Measurements from ENCODE around the gene CLDND2. TPM values are rescaled to one million over a fixed set of nuclear protein-coding genes. Genes with fewer than 3 reads are reported as not detected.

The CLDND2 gene
- polyA plus RNA-seq, 4 donors, result 0.25 to 4.1 (median 2.0) TPM; not detected in 1

- Histone ChIP-seq H3K36me3 (ENCODE audit: control insufficient read depth in 3 of 3, insufficient read depth in 2 of 3, low read depth in 1 of 3, low read length in 3 of 3) (peaks cover 0 to under 1% (median 0%) of the 10 kb centered on the region in 3 donors), H3K27me3 (ENCODE audit: control insufficient read depth in 3 of 3, insufficient read depth in 3 of 3, low read length in 3 of 3) (peaks cover 0 to 3% (median 0%) of the 10 kb centered on the region in 3 donors), H3K4me3 (ENCODE audit: low read depth in 1 of 3, low read length in 3 of 3) (no peak overlapping the region), H3K9me3 (ENCODE audit: control insufficient read depth in 2 of 2, insufficient read depth in 1 of 2, low read depth in 1 of 2, low read length in 1 of 2) (no peaks in the 10 kb centered on the region), H3K27ac (ENCODE audit: low read depth in 1 of 3, low read length in 2 of 3) (no peak overlapping the region), H3K4me1 (ENCODE audit: control insufficient read depth in 3 of 3, insufficient read depth in 2 of 3, low read depth in 1 of 3, low read length in 2 of 3) (peaks cover 0 to 6% (median 5%) of the 10 kb centered on the region in 3 donors)
- WGBS, 3 donors, result 92 to 95% (median 94%) methylated on average over 13 of the region's 13 CpGs
- DNase-seq (no peak), FAIRE-seq (no peak)
Observed at GRCh38 chr19:51337141-51337860, 31.5 kb downstream of the CLDND2 start.

DNA sequence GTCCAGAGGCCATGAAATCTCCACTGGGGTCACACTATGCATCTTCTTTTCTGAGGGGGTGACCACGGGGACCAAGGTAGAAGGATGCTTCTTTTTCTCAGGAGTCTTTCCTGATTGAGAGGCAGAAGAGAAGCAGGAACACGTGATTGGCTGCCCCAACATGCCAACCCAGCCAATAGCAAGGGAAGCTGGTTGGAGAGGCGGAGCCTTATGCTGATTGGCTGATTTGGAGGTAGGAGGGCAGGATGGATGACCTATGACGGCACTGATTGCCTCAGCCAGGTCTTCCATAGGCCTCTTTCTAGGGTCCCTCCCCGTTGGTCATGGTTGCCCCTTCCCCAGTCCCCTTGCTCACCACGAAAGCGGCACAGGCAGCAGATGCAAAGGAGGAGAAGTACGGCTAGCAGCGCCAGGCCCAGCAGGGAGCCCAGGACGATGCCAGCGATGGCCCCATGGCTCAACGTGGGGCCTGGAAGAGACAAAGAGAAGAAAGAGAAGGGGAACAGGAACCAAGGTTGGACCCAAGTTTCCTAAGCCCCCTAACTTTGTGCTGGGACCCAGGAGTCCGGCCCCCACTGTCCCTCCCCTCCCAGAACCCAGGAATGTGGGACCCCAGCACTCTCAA, 34.9 kb downstream of the CLDND2 start:
- no peak for FAIRE-seq
- Histone ChIP-seq H3K36me3 (ENCODE audit: control insufficient read depth in 3 of 3, insufficient read depth in 2 of 3, low read depth in 1 of 3, low read length in 3 of 3) (peaks cover 0 to 5% (median 0%) of the 10 kb centered on the region in 3 donors), H3K9me3 (ENCODE audit: control insufficient read depth in 2 of 2, insufficient read depth in 1 of 2, low read depth in 1 of 2, low read length in 1 of 2) (no peaks in the 10 kb centered on the region), H3K4me3 (ENCODE audit: low read depth in 1 of 3, low read length in 3 of 3) (no peak overlapping the region), H3K27me3 (ENCODE audit: control insufficient read depth in 3 of 3, insufficient read depth in 3 of 3, low read length in 3 of 3) (no peaks in the 10 kb centered on the region), H3K4me1 (ENCODE audit: control insufficient read depth in 3 of 3, insufficient read depth in 2 of 3, low read depth in 1 of 3, low read length in 2 of 3) (no peaks in the 10 kb centered on the region), H3K27ac (ENCODE audit: low read depth in 1 of 3, low read length in 2 of 3) (no peak overlapping the region)
- WGBS, 3 donors, result 90 to 91% (median 90%) methylated on average over 13 of the region's 13 CpGs
- no peak for DNase-seq

DNA sequence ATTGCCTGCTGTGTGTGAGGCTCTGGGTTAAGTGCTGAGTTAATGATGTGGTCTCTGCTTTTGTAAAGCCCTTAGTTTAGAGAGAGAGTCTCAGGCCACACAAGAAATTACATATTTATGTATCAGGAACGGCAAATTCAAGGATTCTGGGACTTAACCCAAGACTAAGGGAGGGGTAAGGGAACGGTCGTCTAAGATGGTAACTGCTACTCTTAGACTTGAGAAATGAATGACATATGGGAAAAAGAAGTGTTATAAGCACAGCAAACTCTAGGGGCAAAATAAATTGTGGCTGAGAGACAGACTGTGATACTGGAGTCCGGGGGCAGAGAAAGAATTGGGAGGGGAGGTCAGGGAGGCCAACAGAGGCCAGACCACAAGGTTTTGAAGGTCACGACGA, 37.1 kb downstream of the CLDND2 start:
- DNase-seq, result no peak
- Histone ChIP-seq H3K4me3 (ENCODE audit: low read depth in 1 of 3, low read length in 3 of 3) (no peak overlapping the region), H3K27me3 (ENCODE audit: control insufficient read depth in 3 of 3, insufficient read depth in 3 of 3, low read length in 3 of 3) (peaks cover 0 to 20% (median 0%) of the 10 kb centered on the region in 3 donors), H3K27ac (ENCODE audit: low read depth in 1 of 3, low read length in 2 of 3) (no peak overlapping the region), H3K36me3 (ENCODE audit: control insufficient read depth in 3 of 3, insufficient read depth in 2 of 3, low read depth in 1 of 3, low read length in 3 of 3) (peaks cover 0 to 5% (median 0%) of the 10 kb centered on the region in 3 donors), H3K9me3 (ENCODE audit: control insufficient read depth in 2 of 2, insufficient read depth in 1 of 2, low read depth in 1 of 2, low read length in 1 of 2) (no peaks in the 10 kb centered on the region), H3K4me1 (ENCODE audit: control insufficient read depth in 3 of 3, insufficient read depth in 2 of 3, low read depth in 1 of 3, low read length in 2 of 3) (peaks cover 0 to 9% (median 0%) of the 10 kb centered on the region in 3 donors)
- WGBS, 3 donors, result 85 to 92% (median 90%) methylated on average over 6 of the region's 6 CpGs
- no peak for FAIRE-seq

GRCh38 chr19:51331193-51331592, 37.6 kb downstream of the CLDND2 start:
- H3K36me3 ChIP-seq (ENCODE audit: control insufficient read depth in 3 of 3, insufficient read depth in 2 of 3, low read depth in 1 of 3, low read length in 3 of 3), result peaks cover 0 to 5% (median 0%) of the 10 kb centered on the region in 3 donors
- H3K27ac ChIP-seq (ENCODE audit: low read depth in 1 of 3, low read length in 2 of 3), result no peak overlapping the region
- peaks cover 0 to 9% (median 0%) of the 10 kb centered on the region in 3 donors for H3K4me1 ChIP-seq (ENCODE audit: control insufficient read depth in 3 of 3, insufficient read depth in 2 of 3, low read depth in 1 of 3, low read length in 2 of 3)
- DNase-seq (no peak), FAIRE-seq (no peak)
- no peaks in the 10 kb centered on the region for H3K9me3 ChIP-seq (ENCODE audit: control insufficient read depth in 2 of 2, insufficient read depth in 1 of 2, low read depth in 1 of 2, low read length in 1 of 2)
- H3K27me3 ChIP-seq (ENCODE audit: control insufficient read depth in 3 of 3, insufficient read depth in 3 of 3, low read length in 3 of 3), result peaks cover 0 to 21% (median under 1%) of the 10 kb centered on the region in 3 donors
- H3K4me3 ChIP-seq (ENCODE audit: low read depth in 1 of 3, low read length in 3 of 3), result no peak overlapping the region
- 61 to 78% (median 78%) methylated on average over 3 of the region's 3 CpGs for WGBS, 3 donors

GRCh38 chr19:51330366-51330765, 38.4 kb downstream of the CLDND2 start:
- 93 to 100% (median 98%) methylated on average over 4 of the region's 4 CpGs for WGBS, 3 donors
- Histone ChIP-seq H3K27ac (ENCODE audit: low read depth in 1 of 3, low read length in 2 of 3) (no peak overlapping the region), H3K4me1 (ENCODE audit: control insufficient read depth in 3 of 3, insufficient read depth in 2 of 3, low read depth in 1 of 3, low read length in 2 of 3) (peaks cover 0 to 9% (median 0%) of the 10 kb centered on the region in 3 donors), H3K27me3 (ENCODE audit: control insufficient read depth in 3 of 3, insufficient read depth in 3 of 3, low read length in 3 of 3) (peaks cover 0 to 28% (median 4%) of the 10 kb centered on the region in 3 donors), H3K9me3 (ENCODE audit: control insufficient read depth in 2 of 2, insufficient read depth in 1 of 2, low read depth in 1 of 2, low read length in 1 of 2) (no peaks in the 10 kb centered on the region), H3K36me3 (ENCODE audit: control insufficient read depth in 3 of 3, insufficient read depth in 2 of 3, low read depth in 1 of 3, low read length in 3 of 3) (peaks cover 0 to 5% (median 0%) of the 10 kb centered on the region in 3 donors), H3K4me3 (ENCODE audit: low read depth in 1 of 3, low read length in 3 of 3) (no peak overlapping the region)
- FAIRE-seq (no peak), DNase-seq (no peak)

GRCh38 chr19:51329411-51329810, 39.4 kb downstream of the CLDND2 start:
- H3K27me3 ChIP-seq (ENCODE audit: control insufficient read depth in 3 of 3, insufficient read depth in 3 of 3, low read length in 3 of 3), result peaks cover 0 to 28% (median 4%) of the 10 kb centered on the region in 3 donors
- 78 to 87% (median 87%) methylated on average over 5 of the region's 5 CpGs for WGBS, 3 donors
- H3K27ac ChIP-seq (ENCODE audit: low read depth in 1 of 3, low read length in 2 of 3), result no peak overlapping the region
- peaks cover 0 to 9% (median 0%) of the 10 kb centered on the region in 3 donors for H3K4me1 ChIP-seq (ENCODE audit: control insufficient read depth in 3 of 3, insufficient read depth in 2 of 3, low read depth in 1 of 3, low read length in 2 of 3)
- H3K36me3 ChIP-seq (ENCODE audit: control insufficient read depth in 3 of 3, insufficient read depth in 2 of 3, low read depth in 1 of 3, low read length in 3 of 3), result peaks cover 0 to 5% (median 0%) of the 10 kb centered on the region in 3 donors
- DNase-seq, result no peak
- no peaks in the 10 kb centered on the region for H3K9me3 ChIP-seq (ENCODE audit: control insufficient read depth in 2 of 2, insufficient read depth in 1 of 2, low read depth in 1 of 2, low read length in 1 of 2)
- FAIRE-seq, result no peak
- H3K4me3 ChIP-seq (ENCODE audit: low read depth in 1 of 3, low read length in 3 of 3), result no peak overlapping the region

DNA sequence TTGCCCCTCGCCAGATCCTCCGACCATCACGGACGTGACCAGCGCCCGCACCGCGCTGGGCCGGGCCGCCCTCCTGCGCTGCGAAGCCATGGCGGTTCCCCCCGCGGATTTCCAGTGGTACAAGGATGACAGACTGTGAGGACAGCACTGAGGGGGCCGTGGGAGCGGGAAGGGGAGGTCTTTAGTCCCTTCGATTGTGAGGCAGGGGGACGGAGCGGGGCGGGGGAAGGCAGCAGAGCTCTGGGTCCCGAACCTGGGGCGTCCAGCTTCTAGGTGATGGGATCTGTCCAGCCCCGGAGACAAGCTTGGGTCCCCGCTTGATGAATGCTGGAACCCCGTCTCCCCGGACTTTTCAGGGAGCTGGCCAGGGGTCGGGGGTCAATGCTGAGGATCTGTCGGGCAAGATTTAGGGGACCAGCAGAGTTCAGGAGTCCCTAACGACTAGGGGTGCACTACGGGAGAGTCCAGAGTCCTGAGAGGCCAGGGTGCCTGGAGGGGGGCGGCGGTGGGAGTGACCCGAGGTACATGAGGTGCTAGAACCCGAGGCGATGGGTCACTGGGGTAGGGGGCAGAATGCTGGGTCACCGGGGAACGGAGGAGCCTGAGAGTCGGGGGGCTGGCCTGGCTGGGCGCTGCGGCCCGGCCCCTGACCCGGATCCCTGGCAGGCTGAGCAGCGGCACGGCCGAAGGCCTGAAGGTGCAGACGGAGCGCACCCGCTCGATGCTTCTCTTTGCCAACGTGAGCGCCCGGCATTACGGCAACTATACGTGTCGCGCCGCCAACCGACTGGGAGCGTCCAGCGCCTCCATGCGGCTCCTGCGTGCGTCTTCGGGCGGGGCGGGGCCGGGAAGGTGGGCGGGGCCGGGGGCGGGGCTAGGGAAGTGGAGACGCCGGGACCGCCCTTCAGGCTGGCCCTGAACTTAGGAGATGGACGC, 41.5 kb downstream of the CLDND2 start:
- FAIRE-seq (no peak), DNase-seq (peak; percentile 53 to 54)
- no peak overlapping the region for H3K27ac ChIP-seq (ENCODE audit: low read depth in 1 of 3, low read length in 2 of 3)
- peaks cover 0 to 5% (median 0%) of the 10 kb centered on the region in 3 donors for H3K36me3 ChIP-seq (ENCODE audit: control insufficient read depth in 3 of 3, insufficient read depth in 2 of 3, low read depth in 1 of 3, low read length in 3 of 3)
- 4 to 8% (median 6%) methylated on average over 54 to 75 of the region's 75 CpGs for WGBS, 3 donors
- peaks cover 0 to 9% (median 0%) of the 10 kb centered on the region in 3 donors for H3K4me1 ChIP-seq (ENCODE audit: control insufficient read depth in 3 of 3, insufficient read depth in 2 of 3, low read depth in 1 of 3, low read length in 2 of 3)
- H3K4me3 ChIP-seq (ENCODE audit: low read depth in 1 of 3, low read length in 3 of 3), result peak overlapping the region in 1 of 3 donors; percentile 21
- peaks cover 0 to 28% (median 4%) of the 10 kb centered on the region in 3 donors for H3K27me3 ChIP-seq (ENCODE audit: control insufficient read depth in 3 of 3, insufficient read depth in 3 of 3, low read length in 3 of 3)
- no peaks in the 10 kb centered on the region for H3K9me3 ChIP-seq (ENCODE audit: control insufficient read depth in 2 of 2, insufficient read depth in 1 of 2, low read depth in 1 of 2, low read length in 1 of 2)

All from small intestine (tissue), 7 donors.